Measurements from ENCODE around the gene CFAP46. TPM values are rescaled to one million over a fixed set of nuclear protein-coding genes. Genes with fewer than 3 reads are reported as not detected.

Gene CFAP46
- total RNA-seq, 1 experiment from 2014 or later, result 3.3 TPM

GRCh38 chr10:132947843-132948242 is 5.5 kb upstream of the CFAP46 start:
- H3K36me3 Mint-ChIP-seq, result no peaks in the 10 kb centered on the region
- H3K4me1 Mint-ChIP-seq, result peaks cover 7% of the 10 kb centered on the region
- H3K9me3 Mint-ChIP-seq, result peaks cover 5% of the 10 kb centered on the region
- DNase-seq (ENCODE audit: low spot score) (no peak), ATAC-seq (no peak)
- H3K27me3 Mint-ChIP-seq (ENCODE audit: low read depth), result 0 out of 2 replicates have a peak, but pooled peaks cover under 1% of the 10 kb centered on the region
- TF ChIP-seq ZNF232 (CRISPR knock-in tag; IDR thresholded peaks at IDR 0.05), result no peak
- TF ChIP-seq NR3C1 (CRISPR knock-in tag; conservative IDR thresholded peaks at IDR 0.05; ENCODE audit: low read depth), result no peak
- no peak for TF ChIP-seq ZBTB21 (CRISPR knock-in tag; IDR thresholded peaks at IDR 0.05; ENCODE audit: borderline replicate concordance)
- no peak for TF ChIP-seq ZNF263 (CRISPR knock-in tag; IDR thresholded peaks at IDR 0.05; ENCODE audit: low read depth)
- TF ChIP-seq E2F5 (CRISPR knock-in tag; IDR thresholded peaks at IDR 0.05), result no peak
- TF ChIP-seq E2F1 (CRISPR knock-in tag; IDR thresholded peaks at IDR 0.05), result no peak
- TF ChIP-seq ZNF512 (CRISPR knock-in tag; IDR thresholded peaks at IDR 0.05; ENCODE audit: borderline replicate concordance), result no peak
- TF ChIP-seq EMX1 (CRISPR knock-in tag; IDR thresholded peaks at IDR 0.05), result no peak
- TF ChIP-seq ELF4 (CRISPR knock-in tag; IDR thresholded peaks at IDR 0.05; ENCODE audit: low read depth), result no peak
- H3K4me3 Mint-ChIP-seq, result no peak overlapping the region
- no peak overlapping the region for H3K27ac Mint-ChIP-seq
- ChIA-PET CTCF (no interaction called here), POLR2A (no interaction called here)

GRCh38 chr10:132946806-132947546 is 4.6 kb upstream of the CFAP46 start:
- CTCF ChIA-PET, result no interaction called here
- Mint-ChIP-seq H3K4me3 (no peak overlapping the region), H3K36me3 (no peaks in the 10 kb centered on the region), H3K27ac (no peak overlapping the region), H3K27me3 (ENCODE audit: low read depth) (peaks cover 3% of the 10 kb centered on the region; the same call in 1 of the 2 replicates), H3K4me1 (peaks cover 9% of the 10 kb centered on the region), H3K9me3 (peaks cover 5% of the 10 kb centered on the region)
- ATAC-seq, result no peak
- DNase-seq (ENCODE audit: low spot score), result no peak
- TF ChIP-seq ATF3 (CRISPR knock-in tag; conservative IDR thresholded peaks at IDR 0.05) (no peak), NFYB (CRISPR knock-in tag; conservative IDR thresholded peaks at IDR 0.05; ENCODE audit: low read depth) (no peak), FOXP1 (CRISPR knock-in tag; IDR thresholded peaks at IDR 0.05; ENCODE audit: borderline replicate concordance) (no peak), KAT7 (CRISPR knock-in tag; IDR thresholded peaks at IDR 0.05; ENCODE audit: borderline replicate concordance) (no peak), ZNF281 (CRISPR knock-in tag; IDR thresholded peaks at IDR 0.05) (no peak)
- POLR2A ChIA-PET, result no interaction called here

- POLR2A ChIA-PET, result no interaction called here
- no peak for DNase-seq (ENCODE audit: low spot score)
- TF ChIP-seq IRF2 (CRISPR knock-in tag; IDR thresholded peaks at IDR 0.05; ENCODE audit: borderline replicate concordance, low read depth) (no peak), CREB1 (CRISPR knock-in tag; IDR thresholded peaks at IDR 0.05) (no peak), ETV6 (CRISPR knock-in tag; IDR thresholded peaks at IDR 0.05) (no peak), ZNF263 (CRISPR knock-in tag; IDR thresholded peaks at IDR 0.05; ENCODE audit: low read depth) (no peak), PRDM15 (CRISPR knock-in tag; IDR thresholded peaks at IDR 0.05) (no peak), ESRRA (CRISPR knock-in tag; IDR thresholded peaks at IDR 0.05; ENCODE audit: borderline replicate concordance) (no peak), GTF2I (CRISPR knock-in tag; conservative IDR thresholded peaks at IDR 0.05) (no peak), ELF4 (CRISPR knock-in tag; IDR thresholded peaks at IDR 0.05; ENCODE audit: low read depth) (no peak), FOXP1 (CRISPR knock-in tag; IDR thresholded peaks at IDR 0.05; ENCODE audit: borderline replicate concordance) (no peak), JUN (CRISPR knock-in tag; IDR thresholded peaks at IDR 0.05) (no peak)
Observed at GRCh38 chr10:132946311-132946710, 3.9 kb upstream of the CFAP46 start.

More at GRCh38 chr10:132946311-132946710, 3.9 kb upstream of the CFAP46 start:
- H3K36me3 Mint-ChIP-seq, result no peaks in the 10 kb centered on the region
- no peak overlapping the region for H3K27ac Mint-ChIP-seq
- H3K27me3 Mint-ChIP-seq (ENCODE audit: low read depth), result peaks cover 3% of the 10 kb centered on the region; the same call in 1 of the 2 replicates
- no peak for ATAC-seq
- no peak overlapping the region for H3K4me3 Mint-ChIP-seq
- H3K4me1 Mint-ChIP-seq, result peaks cover 9% of the 10 kb centered on the region
- H3K9me3 Mint-ChIP-seq, result peaks cover 5% of the 10 kb centered on the region
- CTCF ChIA-PET, result interaction anchor here (0.6 kb wide), 1 partner anchor 281 kb away, joined by 3 read pairs; no protein-coding TSS in a partner anchor
